Trophoblast cell (in vitro differentiated cells and primary cell): ENCODE results near the gene COX6B1.

Source experiments
- DNase-seq, 2 donors: peaks; one replicate each; pipeline ENCODE4 v3.0.0-alpha.2; 2016
- H2AFZ ChIP-seq: 2 replicates; pipeline ENCODE4 v1.6.1; 2013; ENCODE audit warnings: low read length, moderate library complexity, mild to moderate bottlenecking; ENCODE audit not compliant: insufficient read depth, poor library complexity
- H2AK5ac ChIP-seq: 2 replicates; pipeline ENCODE4 v1.6.1; 2013; ENCODE audit warnings: mild to moderate bottlenecking, low read length
- H2BK120ac ChIP-seq: 2 replicates; pipeline ENCODE4 v1.6.1; 2013; ENCODE audit warnings: low read length, mild to moderate bottlenecking, moderate library complexity; ENCODE audit not compliant: insufficient read depth, poor library complexity
- H2BK12ac ChIP-seq: 2 replicates; pipeline ENCODE4 v1.6.1; 2013; ENCODE audit warnings: mild to moderate bottlenecking, low read length, moderate library complexity
- H2BK5ac ChIP-seq: 2 replicates; pipeline ENCODE4 v1.6.1; 2013; ENCODE audit warnings: low read length, low read depth, moderate library complexity, mild to moderate bottlenecking; ENCODE audit not compliant: poor library complexity
- H3K14ac ChIP-seq: 2 replicates; pipeline ENCODE4 v1.6.1; 2013; ENCODE audit warnings: mild to moderate bottlenecking, low read length
- H3K18ac ChIP-seq: 2 replicates; pipeline ENCODE4 v1.6.1; 2013; ENCODE audit warnings: mild to moderate bottlenecking, low read length
- H3K23ac ChIP-seq: 2 replicates; pipeline ENCODE4 v1.6.1; 2013; ENCODE audit warnings: low read length
- H3K27ac ChIP-seq: 2 replicates; pipeline ENCODE4 v1.5.1; 2013; ENCODE audit warnings: low read depth, mild to moderate bottlenecking, inconsistent platforms, low read length, moderate library complexity
- H3K27me3 ChIP-seq: 2 replicates; pipeline ENCODE4 v1.6.1; 2013; ENCODE audit warnings: inconsistent platforms, mild to moderate bottlenecking, low read length, moderate library complexity; ENCODE audit not compliant: insufficient read depth
- H3K36me3 ChIP-seq, 2 experiments: 1 replicate in 1 of 2; 2 replicates in 1 of 2; pipeline ENCODE4 v1.6.1; 2013; ENCODE audit warnings: low read length in 2 of 2, mild to moderate bottlenecking in 2 of 2, moderate library complexity in 1 of 2; ENCODE audit not compliant: insufficient read depth in 2 of 2, control insufficient read depth in 1 of 2
- H3K4ac ChIP-seq: 2 replicates; pipeline ENCODE4 v1.6.1; 2013; ENCODE audit warnings: low read depth, mild to moderate bottlenecking, low read length, moderate library complexity
- H3K4me1 ChIP-seq, 2 experiments: 1 replicate in 1 of 2; 2 replicates in 1 of 2; pipeline ENCODE4 v1.6.1; 2013; ENCODE audit warnings: low read length in 2 of 2, mild to moderate bottlenecking in 2 of 2, moderate library complexity in 1 of 2; ENCODE audit not compliant: insufficient read depth in 2 of 2, control insufficient read depth in 1 of 2
- H3K4me2 ChIP-seq: 2 replicates; pipeline ENCODE4 v1.6.1; 2013; ENCODE audit warnings: inconsistent platforms, mild to moderate bottlenecking, low read length, moderate library complexity
- H3K4me3 ChIP-seq: 2 replicates; pipeline ENCODE4 v1.5.1; 2013; ENCODE audit warnings: mild to moderate bottlenecking, low read depth, low read length, inconsistent platforms
- H3K79me1 ChIP-seq: one replicate; pipeline ENCODE4 v1.6.1; 2013; ENCODE audit warnings: low read length
- H3K79me2 ChIP-seq: 2 replicates; pipeline ENCODE4 v1.6.1; 2013; ENCODE audit warnings: low read length, mild to moderate bottlenecking; ENCODE audit not compliant: control insufficient read depth, insufficient read depth, poor library complexity
- H3K9ac ChIP-seq: 2 replicates; pipeline ENCODE4 v1.6.1; 2013; ENCODE audit warnings: mild to moderate bottlenecking, low read length
- H3K9me3 ChIP-seq: 2 replicates; pipeline ENCODE4 v1.6.1; 2013; ENCODE audit warnings: low read depth, mild to moderate bottlenecking, control low read depth, inconsistent platforms, low read length; ENCODE audit not compliant: insufficient read depth
- H4K12ac ChIP-seq: 2 replicates; pipeline ENCODE4 v1.6.1; 2013; ENCODE audit warnings: low read depth, mild to moderate bottlenecking, low read length, moderate library complexity
- H4K8ac ChIP-seq: 2 replicates; pipeline ENCODE4 v1.6.1; 2013; ENCODE audit warnings: low read depth, mild to moderate bottlenecking, low read length, moderate library complexity
- H4K91ac ChIP-seq: one replicate; pipeline ENCODE4 v1.6.1; 2013; ENCODE audit warnings: low read depth, mild to moderate bottlenecking, low read length, moderate library complexity
- WGBS: extraction: QIAGEN DNeasy Blood & Tissue Kit; methylation state at CpG from one replicate; pipeline ENCODE4 v1.1.7; 2013; ENCODE audit warnings: missing lambda C conversion rate; ENCODE audit not compliant: insufficient read length, insufficient coverage; ENCODE audit errors: extremely low coverage; 5-methylcytosine and 5-hydroxymethylcytosine counted together

Gene COX6B1

DNA sequence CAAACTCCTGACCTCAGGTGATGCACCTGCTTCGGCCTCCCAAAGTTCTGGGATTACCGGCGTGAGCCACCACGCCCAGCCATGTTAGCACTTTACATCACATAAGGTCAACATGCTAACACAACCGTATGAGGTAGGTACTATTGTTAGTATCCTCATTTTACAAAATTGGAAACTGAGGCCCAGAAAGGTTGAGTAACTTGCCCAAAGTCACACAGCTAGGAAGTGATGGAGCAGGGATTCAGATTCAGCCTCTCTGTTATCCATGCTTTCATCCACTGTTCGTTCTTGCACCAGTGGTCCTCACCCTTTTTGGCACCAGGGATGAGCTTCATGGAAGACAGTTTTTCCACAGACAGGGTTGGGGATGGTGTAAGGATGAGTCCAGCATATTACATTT, 8.6 kb downstream of the COX6B1 start:
- WGBS = no CpG with 5 or more reads among the region's 6 CpGs
- Histone ChIP-seq H4K91ac (no peak overlapping the region), H3K27me3 (no peaks in the 10 kb centered on the region), H2AFZ (no peak overlapping the region), H2BK5ac (no peak overlapping the region), H3K4me1 (no peaks in the 10 kb centered on the region), H3K14ac (no peak overlapping the region), H3K4me2 (no peak overlapping the region), H3K23ac (no peak overlapping the region), H3K9me3 (no peaks in the 10 kb centered on the region), H3K79me1 (no peaks in the 10 kb centered on the region), H3K4ac (no peak overlapping the region), H3K9ac (no peak overlapping the region), H2AK5ac (no peak overlapping the region), H3K18ac (no peak overlapping the region), H2BK120ac (no peak overlapping the region), H3K27ac (no peak overlapping the region), H2BK12ac (no peak overlapping the region), H4K8ac (no peak overlapping the region), H3K36me3 (peaks cover 44 to 56% of the 10 kb centered on the region in 2 experiments), H3K79me2 (no peaks in the 10 kb centered on the region), H3K4me3 (no peak overlapping the region), H4K12ac (no peak overlapping the region)
- DNase-seq = no peak

DNA sequence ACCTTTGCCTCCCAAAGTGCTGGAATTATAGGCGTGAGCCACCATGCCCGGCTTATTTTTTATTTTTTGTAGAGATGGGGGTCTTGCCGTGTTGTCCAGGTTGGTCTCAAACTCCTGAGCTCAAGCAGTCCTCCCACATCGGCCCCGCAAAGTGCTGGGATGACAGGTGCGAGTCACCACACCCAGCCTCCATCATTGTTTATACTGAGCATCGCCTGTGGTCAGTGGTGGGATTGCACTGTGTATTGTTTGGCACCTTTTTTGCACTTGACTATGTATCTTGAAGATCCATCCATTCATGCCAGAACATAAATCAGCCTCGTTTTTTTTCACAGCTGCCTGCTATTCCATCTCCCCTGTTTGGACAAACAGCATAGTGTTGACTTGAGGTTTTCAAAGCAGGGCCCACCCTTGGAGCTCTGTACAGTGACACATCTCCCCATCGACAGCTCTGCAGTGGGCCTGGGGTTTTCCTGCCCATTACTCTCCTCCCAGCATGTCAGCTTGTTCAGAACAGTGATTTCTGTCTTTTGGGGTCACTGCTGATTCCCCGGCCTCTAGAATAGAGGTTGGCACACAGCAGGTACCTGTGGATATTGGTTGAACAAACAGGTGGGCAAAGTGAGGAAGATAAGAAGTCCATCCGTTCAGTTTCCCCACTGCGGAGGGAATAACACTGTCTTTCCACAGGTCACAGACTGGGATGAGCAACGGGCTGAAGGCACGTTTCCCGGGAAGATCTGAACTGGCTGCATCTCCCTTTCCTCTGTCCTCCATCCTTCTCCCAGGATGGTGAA, 10.0 kb downstream of the COX6B1 start:
- no peak for DNase-seq
- Histone ChIP-seq H3K4me2 (no peak overlapping the region), H2BK12ac (no peak overlapping the region), H3K27me3 (no peaks in the 10 kb centered on the region), H3K79me1 (no peaks in the 10 kb centered on the region), H2AFZ (no peak overlapping the region), H3K18ac (no peak overlapping the region), H2BK5ac (no peak overlapping the region), H4K91ac (no peak overlapping the region), H3K27ac (no peak overlapping the region), H2BK120ac (no peak overlapping the region), H3K36me3 (peaks cover 41 to 49% of the 10 kb centered on the region in 2 experiments), H4K12ac (no peak overlapping the region), H3K14ac (no peak overlapping the region), H2AK5ac (no peak overlapping the region), H3K9me3 (no peaks in the 10 kb centered on the region), H3K4me3 (no peak overlapping the region), H3K79me2 (no peaks in the 10 kb centered on the region), H4K8ac (no peak overlapping the region), H3K4ac (no peak overlapping the region), H3K9ac (no peak overlapping the region), H3K4me1 (no peaks in the 10 kb centered on the region), H3K23ac (no peak overlapping the region)
- WGBS = no CpG with 5 or more reads among the region's 15 CpGs

DNA sequence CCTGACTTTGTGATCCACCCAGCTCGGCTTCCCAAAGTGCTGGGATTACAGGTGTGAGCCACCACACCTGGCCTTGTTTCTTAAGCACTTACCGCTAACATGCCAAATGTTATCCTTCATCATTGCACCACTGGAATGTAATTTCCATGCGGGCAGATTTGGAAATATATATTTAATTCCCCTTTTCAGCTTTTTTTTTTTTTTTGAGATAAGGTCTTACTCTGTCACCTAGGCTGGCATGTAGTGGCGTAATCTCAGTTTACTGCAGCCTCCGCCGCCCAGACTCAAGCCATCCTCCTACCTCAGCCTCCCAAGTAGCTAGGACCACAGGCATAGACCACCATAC, 13.8 kb downstream of the COX6B1 start:
- Histone ChIP-seq H3K79me2 (no peaks in the 10 kb centered on the region), H2BK120ac (no peak overlapping the region), H3K27ac (no peak overlapping the region), H3K27me3 (no peaks in the 10 kb centered on the region), H4K91ac (no peak overlapping the region), H2BK12ac (no peak overlapping the region), H3K4me3 (no peak overlapping the region), H2AK5ac (no peak overlapping the region), H3K4ac (no peak overlapping the region), H3K9ac (no peak overlapping the region), H3K14ac (no peak overlapping the region), H3K4me2 (no peak overlapping the region), H2AFZ (no peak overlapping the region), H3K18ac (no peak overlapping the region), H3K79me1 (no peaks in the 10 kb centered on the region), H3K23ac (no peak overlapping the region), H4K8ac (no peak overlapping the region), H3K9me3 (no peaks in the 10 kb centered on the region), H3K36me3 (peaks cover 20 to 25% of the 10 kb centered on the region in 2 experiments), H4K12ac (no peak overlapping the region), H2BK5ac (no peak overlapping the region), H3K4me1 (no peaks in the 10 kb centered on the region)
- WGBS = no CpG with 5 or more reads among the region's 6 CpGs
- peak; percentile 74 to 97 for DNase-seq

- no peak overlapping the region for H4K91ac ChIP-seq
- H3K27me3 ChIP-seq = no peaks in the 10 kb centered on the region
- peaks cover 1% of the 10 kb centered on the region for H3K9me3 ChIP-seq
- H3K79me1 ChIP-seq = no peaks in the 10 kb centered on the region
- no peak overlapping the region for H4K12ac ChIP-seq
- no peak overlapping the region for H3K18ac ChIP-seq
- H3K4me3 ChIP-seq = no peak overlapping the region
- H3K4me1 ChIP-seq = no peaks in the 10 kb centered on the region
- WGBS = no CpG with 5 or more reads among the region's 3 CpGs
- no peak overlapping the region for H3K9ac ChIP-seq
- no peak overlapping the region for H2AFZ ChIP-seq
- no peaks in the 10 kb centered on the region for H3K79me2 ChIP-seq
- H3K36me3 ChIP-seq = peaks cover 7 to 10% of the 10 kb centered on the region in 2 experiments
- H2BK5ac ChIP-seq = no peak overlapping the region
- peak; percentile 58 to 91 for DNase-seq
- H3K4me2 ChIP-seq = no peak overlapping the region
- no peak overlapping the region for H2BK120ac ChIP-seq
- H2BK12ac ChIP-seq = no peak overlapping the region
- H4K8ac ChIP-seq = no peak overlapping the region
- H3K27ac ChIP-seq = no peak overlapping the region
- no peak overlapping the region for H3K4ac ChIP-seq
- H3K23ac ChIP-seq = no peak overlapping the region
- H2AK5ac ChIP-seq = no peak overlapping the region
- H3K14ac ChIP-seq = no peak overlapping the region
Observed at GRCh38 chr19:35663981-35664380, 15.9 kb downstream of the COX6B1 start.
